CD4-positive, CD25-positive, alpha-beta regulatory T cell (primary cell): ENCODE data around the gene CBX6. TPM values are rescaled to one million over a fixed set of nuclear protein-coding genes. Genes with fewer than 3 reads are reported as not detected.

Experiments used
- ATAC-seq, 2 donors: fragments of 150-1000 bp; cut with Tn5 transposase; one replicate each; pipeline ENCODE4 v1.10.0; 2021; ENCODE audit warnings: low read depth in 2 of 2, moderate number of reproducible peaks in 2 of 2, moderate library complexity in 1 of 2
- DNase-seq, 3 donors: peaks; one replicate each; pipeline versions ENCODE4 v3.0.0 to v3.0.0-alpha.2; 2012 to 2022; ENCODE audit warnings: mixed read lengths in 1 of 3
- H3K27ac ChIP-seq: one replicate; pipeline ENCODE4 v1.7.0; 2013; ENCODE audit warnings: mild to moderate bottlenecking, low read length; ENCODE audit not compliant: insufficient read depth, poor library complexity, severe bottlenecking
- H3K27me3 ChIP-seq: one replicate; pipeline ENCODE4 v1.7.0; 2013; ENCODE audit warnings: low read length; ENCODE audit not compliant: control insufficient read depth, insufficient read depth
- H3K36me3 ChIP-seq: one replicate; pipeline ENCODE4 v1.7.0; 2013; ENCODE audit warnings: mild to moderate bottlenecking, low read length, moderate library complexity; ENCODE audit not compliant: control insufficient read depth, insufficient read depth
- H3K4me1 ChIP-seq: 2 replicates; pipeline ENCODE4 v1.7.0; 2013; ENCODE audit warnings: mild to moderate bottlenecking, low read length; ENCODE audit not compliant: insufficient read depth, control insufficient read depth, poor library complexity, severe bottlenecking
- H3K4me3 ChIP-seq: one replicate; pipeline ENCODE4 v1.7.0; 2013; ENCODE audit warnings: low read depth, mild to moderate bottlenecking, low read length, moderate library complexity
- H3K9me3 ChIP-seq, 2 experiments: 1 replicate in 1 of 2; 2 replicates in 1 of 2; pipeline ENCODE4 v1.7.0; 2013; ENCODE audit warnings: low read length in 2 of 2, mild to moderate bottlenecking in 1 of 2, moderate library complexity in 1 of 2; ENCODE audit not compliant: control insufficient read depth in 2 of 2
- H3K27ac Mint-ChIP-seq, 3 donors: one replicate each; pipeline ENCODE4 v1.8.0; 2020 to 2022; ENCODE audit warnings: mild to moderate bottlenecking in 3 of 3, mixed read lengths in 3 of 3, moderate library complexity in 2 of 3
- H3K27me3 Mint-ChIP-seq: one replicate; pipeline ENCODE4 v1.8.0; 2022; ENCODE audit warnings: mild to moderate bottlenecking, mixed read lengths
- H3K36me3 Mint-ChIP-seq: one replicate; pipeline ENCODE4 v1.8.0; 2020; ENCODE audit warnings: mixed read lengths
- H3K4me1 Mint-ChIP-seq, 4 donors: one replicate each; pipeline ENCODE4 v1.8.0; 2020 to 2022; ENCODE audit warnings: mixed read lengths in 4 of 4, mild to moderate bottlenecking in 1 of 4
- H3K4me3 Mint-ChIP-seq, 4 donors: one replicate each; pipeline ENCODE4 v1.8.0; 2020 to 2022; ENCODE audit warnings: mild to moderate bottlenecking in 4 of 4, mixed read lengths in 4 of 4, moderate library complexity in 3 of 4
- H3K9me3 Mint-ChIP-seq, 7 donors: one replicate each; pipeline ENCODE4 v1.8.0; 2020 to 2022; ENCODE audit warnings: mixed read lengths in 7 of 7, mild to moderate bottlenecking in 3 of 7, moderate library complexity in 2 of 7
- polyA plus RNA-seq, 4 donors: library from polyadenylated mRNA; unstranded; fragments of 300-500 nt; fragmentation: Illumina TruSeq; gene quantifications; one replicate each; pipeline ENCODE4 v1.2.3, GENCODE V29; 2021
- total RNA-seq: library from RNA; stranded (reverse); gene quantifications from one replicate; pipeline ENCODE4 v1.2.3, GENCODE V29; 2022

CBX6 gene
- total and polyA plus RNA-seq, 5 donors from 2014 or later, result 4.1 to 47.2 (median 5.7) TPM

GRCh38 chr22:38819387-38819940 lies 52.6 kb downstream of the CBX6 start:
- Mint-ChIP-seq H3K36me3 (peaks cover 2% of the 10 kb centered on the region), H3K9me3 (peaks cover 0 to 4% (median under 1%) of the 10 kb centered on the region in 7 donors), H3K4me1 (peaks cover 0 to 3% (median 1%) of the 10 kb centered on the region in 4 donors), H3K27me3 (peaks cover 11% of the 10 kb centered on the region), H3K27ac (peak overlapping the region in 1 of 3 donors; percentile 32), H3K4me3 (no peak overlapping the region)
- DNase-seq (no peak), ATAC-seq (no peak)
- Histone ChIP-seq H3K4me1 (no peaks in the 10 kb centered on the region), H3K4me3 (no peak overlapping the region), H3K27ac (no peak overlapping the region), H3K27me3 (no peaks in the 10 kb centered on the region), H3K36me3 (no peaks in the 10 kb centered on the region), H3K9me3 (no peaks in the 10 kb centered on the region)

GRCh38 chr22:38817196-38817595 lies 54.8 kb downstream of the CBX6 start:
- H3K36me3 Mint-ChIP-seq, result peaks cover 6% of the 10 kb centered on the region
- no peaks in the 10 kb centered on the region for H3K36me3 ChIP-seq

GRCh38 chr22:38815842-38816241 lies 56.2 kb downstream of the CBX6 start:
- ATAC-seq, result no peak
- no peak for DNase-seq
- no peak overlapping the region for H3K4me3 Mint-ChIP-seq
- H3K9me3 Mint-ChIP-seq, result peaks cover 0 to 4% (median 2%) of the 10 kb centered on the region in 7 donors
- peaks cover 0 to 2% (median 0%) of the 10 kb centered on the region in 4 donors for H3K4me1 Mint-ChIP-seq
- Histone ChIP-seq H3K27me3 (no peaks in the 10 kb centered on the region), H3K4me3 (no peak overlapping the region), H3K4me1 (no peaks in the 10 kb centered on the region), H3K36me3 (no peaks in the 10 kb centered on the region), H3K9me3 (no peaks in the 10 kb centered on the region), H3K27ac (no peak overlapping the region)
- peaks cover 6% of the 10 kb centered on the region for H3K36me3 Mint-ChIP-seq
- peaks cover 17% of the 10 kb centered on the region for H3K27me3 Mint-ChIP-seq
- H3K27ac Mint-ChIP-seq, result no peak overlapping the region

More at GRCh38 chr22:38817196-38817595, 54.8 kb downstream of the CBX6 start:
- ATAC-seq, result no peak
- Histone ChIP-seq H3K4me1 (no peaks in the 10 kb centered on the region), H3K4me3 (no peak overlapping the region), H3K27me3 (no peaks in the 10 kb centered on the region), H3K27ac (no peak overlapping the region), H3K9me3 (no peaks in the 10 kb centered on the region)
- no peak overlapping the region for H3K4me3 Mint-ChIP-seq
- DNase-seq, result no peak
- H3K9me3 Mint-ChIP-seq, result peaks cover 0 to 1% (median 0%) of the 10 kb centered on the region in 7 donors
- peaks cover 0 to 2% (median 0%) of the 10 kb centered on the region in 4 donors for H3K4me1 Mint-ChIP-seq
- H3K27me3 Mint-ChIP-seq, result peaks cover 17% of the 10 kb centered on the region
- H3K27ac Mint-ChIP-seq, result no peak overlapping the region

Other genes starting within 250 kb of the CBX6 start
- not detected for gene FAM227A, start 215.8 kb downstream of the CBX6 start, total RNA-seq
- gene FAM227A, start 215.8 kb downstream of the CBX6 start, polyA plus RNA-seq, result not detected
- 13.7 TPM for gene CBY1, start 215.6 kb downstream of the CBX6 start, total RNA-seq
- 10 to 100 TPM in 1 of 4 donors, 1 to 10 TPM in 3; 5.0 to 11.2 (median 8.1) TPM for gene CBY1, start 215.6 kb downstream of the CBX6 start, polyA plus RNA-seq
- 58.4 TPM for gene TOMM22, start 190.3 kb downstream of the CBX6 start, total RNA-seq
- gene TOMM22, start 190.3 kb downstream of the CBX6 start, polyA plus RNA-seq, result 10 to 100 TPM; 61.6 to 72.7 (median 65.7) TPM
- 205 TPM for gene JOSD1, start 171.3 kb downstream of the CBX6 start, total RNA-seq
- 10 to 100 TPM in 2 of 4 donors, 1 to 10 TPM in 2; 8.7 to 12.5 (median 10.2) TPM for gene JOSD1, start 171.3 kb downstream of the CBX6 start, polyA plus RNA-seq
- 285 TPM for gene GTPBP1, start 166.3 kb downstream of the CBX6 start, total RNA-seq
- 10 to 100 TPM; 25.4 to 29.7 (median 25.7) TPM for gene GTPBP1, start 166.3 kb downstream of the CBX6 start, polyA plus RNA-seq
- 454 TPM for gene SUN2, start 116.2 kb downstream of the CBX6 start, total RNA-seq
- 100 to 1,000 TPM; 260 to 381 (median 298) TPM for gene SUN2, start 116.2 kb downstream of the CBX6 start, polyA plus RNA-seq
- 6.3 TPM for gene DNAL4, start 78.1 kb downstream of the CBX6 start, total RNA-seq
- gene DNAL4, start 78.1 kb downstream of the CBX6 start, polyA plus RNA-seq, result 10 to 100 TPM in 2 of 4 donors, 1 to 10 TPM in 2; 9.3 to 10.9 (median 10.0) TPM
- gene NPTXR, start 28.2 kb downstream of the CBX6 start, total RNA-seq, result 1.3 TPM
- under 1 TPM in 3 of 4 donors, not detected in 1; 0.32 to 0.65 (median 0.35) TPM for gene NPTXR, start 28.2 kb downstream of the CBX6 start, polyA plus RNA-seq
- not detected for gene APOBEC3A, start 85.4 kb upstream of the CBX6 start, total RNA-seq
- gene APOBEC3A, start 85.4 kb upstream of the CBX6 start, polyA plus RNA-seq, result under 1 TPM in 1 of 4 donors, not detected in 3; 0.29 TPM
- 2.1 TPM for gene APOBEC3B, start 110.1 kb upstream of the CBX6 start, total RNA-seq
- 1 to 10 TPM in 2 of 4 donors, under 1 TPM in 2; 0.17 to 1.4 (median 1.1) TPM for gene APOBEC3B, start 110.1 kb upstream of the CBX6 start, polyA plus RNA-seq
- 59.0 TPM for gene APOBEC3C, start 142.0 kb upstream of the CBX6 start, total RNA-seq
- 100 to 1,000 TPM in 2 of 4 donors, 10 to 100 TPM in 2; 87.5 to 146 (median 110) TPM for gene APOBEC3C, start 142.0 kb upstream of the CBX6 start, polyA plus RNA-seq
- gene APOBEC3D, start 148.9 kb upstream of the CBX6 start, total RNA-seq, result 24.4 TPM
- gene APOBEC3D, start 148.9 kb upstream of the CBX6 start, polyA plus RNA-seq, result 10 to 100 TPM; 14.4 to 24.7 (median 16.1) TPM
- 17.6 TPM for gene APOBEC3F, start 168.6 kb upstream of the CBX6 start, total RNA-seq
- 10 to 100 TPM in 2 of 4 donors, 1 to 10 TPM in 2; 7.8 to 18.4 (median 10.4) TPM for gene APOBEC3F, start 168.6 kb upstream of the CBX6 start, polyA plus RNA-seq
- 49.0 TPM for gene APOBEC3G, start 205.1 kb upstream of the CBX6 start, total RNA-seq
- 100 to 1,000 TPM in 1 of 4 donors, 10 to 100 TPM in 3; 51.0 to 105 (median 75.6) TPM for gene APOBEC3G, start 205.1 kb upstream of the CBX6 start, polyA plus RNA-seq
- 4.9 TPM for gene APOBEC3H, start 225.0 kb upstream of the CBX6 start, total RNA-seq
- gene APOBEC3H, start 225.0 kb upstream of the CBX6 start, polyA plus RNA-seq, result 1 to 10 TPM; 1.7 to 7.8 (median 2.2) TPM